AG09309 (cell line): Measurements from ENCODE around the gene AHCY.

ENCODE experiments used
- DNase-seq: peaks from one replicate; pipeline ENCODE4 v3.0.0-alpha.2; 2010; ENCODE audit warnings: low read depth
- H3K4me3 ChIP-seq: 2 replicates; pipeline ENCODE4 v1.5.1; 2011; ENCODE audit warnings: mild to moderate bottlenecking, low read depth, low read length, moderate library complexity; ENCODE audit not compliant: control insufficient read depth
- TF ChIP-seq, protein P1 (sequence below): IDR thresholded peaks from 2 replicates; pipeline ENCODE4 v1.5.1; 2011; ENCODE audit warnings: mild to moderate bottlenecking, low read depth, low read length, inconsistent platforms; ENCODE audit not compliant: insufficient read depth, control insufficient read depth; ENCODE audit errors: missing control alignments

The AHCY gene

DNA sequence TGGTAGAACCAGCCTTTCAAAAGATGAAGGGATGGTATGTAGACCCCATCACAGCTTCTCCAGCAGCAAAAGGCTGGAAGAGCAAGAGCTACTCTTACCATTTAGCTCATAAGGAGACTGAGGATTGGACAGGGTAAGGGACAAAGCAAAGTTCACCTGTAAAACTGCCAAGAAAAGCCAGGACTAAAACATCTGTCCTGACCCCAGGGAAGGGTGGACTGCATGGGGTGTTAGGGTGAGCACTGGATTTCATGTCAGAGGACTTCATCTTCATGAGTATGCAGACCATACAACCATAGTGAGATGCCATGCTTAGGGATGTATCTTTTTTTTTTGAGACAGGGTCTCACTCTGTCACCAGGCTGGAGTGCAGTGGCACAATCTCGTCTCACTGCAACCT lies 19.3 kb downstream of the AHCY start:
- TF ChIP-seq, protein P1, sequence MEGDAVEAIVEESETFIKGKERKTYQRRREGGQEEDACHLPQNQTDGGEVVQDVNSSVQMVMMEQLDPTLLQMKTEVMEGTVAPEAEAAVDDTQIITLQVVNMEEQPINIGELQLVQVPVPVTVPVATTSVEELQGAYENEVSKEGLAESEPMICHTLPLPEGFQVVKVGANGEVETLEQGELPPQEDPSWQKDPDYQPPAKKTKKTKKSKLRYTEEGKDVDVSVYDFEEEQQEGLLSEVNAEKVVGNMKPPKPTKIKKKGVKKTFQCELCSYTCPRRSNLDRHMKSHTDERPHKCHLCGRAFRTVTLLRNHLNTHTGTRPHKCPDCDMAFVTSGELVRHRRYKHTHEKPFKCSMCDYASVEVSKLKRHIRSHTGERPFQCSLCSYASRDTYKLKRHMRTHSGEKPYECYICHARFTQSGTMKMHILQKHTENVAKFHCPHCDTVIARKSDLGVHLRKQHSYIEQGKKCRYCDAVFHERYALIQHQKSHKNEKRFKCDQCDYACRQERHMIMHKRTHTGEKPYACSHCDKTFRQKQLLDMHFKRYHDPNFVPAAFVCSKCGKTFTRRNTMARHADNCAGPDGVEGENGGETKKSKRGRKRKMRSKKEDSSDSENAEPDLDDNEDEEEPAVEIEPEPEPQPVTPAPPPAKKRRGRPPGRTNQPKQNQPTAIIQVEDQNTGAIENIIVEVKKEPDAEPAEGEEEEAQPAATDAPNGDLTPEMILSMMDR: no peak
- H3K4me3 ChIP-seq: no peak overlapping the region
- no peak for DNase-seq

DNA sequence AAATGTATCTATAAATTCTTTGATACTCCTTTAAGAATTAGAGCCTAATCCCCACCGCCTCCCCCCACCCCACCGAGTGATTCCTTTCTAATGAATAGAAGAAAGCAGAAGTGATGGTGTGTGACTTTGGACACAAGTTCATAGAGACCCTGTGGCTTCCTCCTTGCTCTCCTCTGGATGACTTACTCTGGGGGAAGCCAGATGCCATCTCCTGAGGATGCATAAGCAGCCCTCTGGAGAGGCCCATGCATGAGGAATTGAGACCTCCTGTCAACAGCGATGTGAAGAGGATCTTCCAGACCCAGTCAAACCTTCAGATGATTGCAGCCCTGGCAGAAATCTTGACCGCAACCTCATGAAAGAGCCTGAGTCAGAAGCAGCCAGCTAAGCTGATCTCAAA lies 21.1 kb downstream of the AHCY start:
- no peak for DNase-seq
- H3K4me3 ChIP-seq: no peak overlapping the region
- TF ChIP-seq, protein P1: no peak

DNA sequence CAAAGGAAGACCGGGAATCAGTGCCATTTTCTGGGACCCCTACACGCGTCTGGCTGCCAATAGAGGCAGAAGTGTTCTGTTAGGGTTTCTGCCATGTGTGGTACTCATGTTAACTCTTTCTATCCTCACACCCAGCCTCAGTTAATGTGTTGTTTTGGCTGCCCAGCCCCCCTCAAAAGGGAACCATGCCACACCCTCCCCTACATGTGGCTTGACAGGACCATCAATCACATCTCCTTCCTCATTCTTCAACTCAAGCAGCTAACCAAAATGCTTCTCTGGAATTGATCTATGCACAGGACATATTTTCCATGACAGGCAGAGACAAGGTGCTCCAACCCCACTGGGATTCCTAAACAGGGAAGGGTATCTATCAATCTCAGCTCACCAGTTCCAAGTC lies 22.0 kb downstream of the AHCY start:
- no peak overlapping the region for H3K4me3 ChIP-seq
- TF ChIP-seq, protein P1: no peak
- DNase-seq: no peak

DNA sequence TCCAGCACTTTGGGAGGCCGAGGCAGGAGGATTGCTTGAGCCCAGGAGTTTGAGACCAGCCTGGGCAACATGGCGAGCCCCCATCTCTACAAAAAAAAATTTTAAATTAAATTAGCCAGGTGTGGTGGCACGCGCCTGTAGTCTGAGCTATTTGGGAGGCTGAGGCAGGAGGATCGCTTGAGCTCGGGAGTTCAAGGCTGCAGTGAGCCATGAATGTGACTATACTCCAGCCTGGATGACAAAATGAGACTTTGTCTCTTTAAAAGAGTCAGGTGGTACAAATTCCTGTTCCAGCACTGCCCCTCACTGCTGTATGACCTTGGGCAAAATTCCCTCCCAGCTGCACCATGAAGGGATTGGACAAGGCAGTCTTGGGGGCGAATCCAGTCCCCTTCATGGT lies 28.5 kb downstream of the AHCY start:
- H3K4me3 ChIP-seq: no peak overlapping the region
- no peak for DNase-seq
- TF ChIP-seq, protein P1: no peak

DNA sequence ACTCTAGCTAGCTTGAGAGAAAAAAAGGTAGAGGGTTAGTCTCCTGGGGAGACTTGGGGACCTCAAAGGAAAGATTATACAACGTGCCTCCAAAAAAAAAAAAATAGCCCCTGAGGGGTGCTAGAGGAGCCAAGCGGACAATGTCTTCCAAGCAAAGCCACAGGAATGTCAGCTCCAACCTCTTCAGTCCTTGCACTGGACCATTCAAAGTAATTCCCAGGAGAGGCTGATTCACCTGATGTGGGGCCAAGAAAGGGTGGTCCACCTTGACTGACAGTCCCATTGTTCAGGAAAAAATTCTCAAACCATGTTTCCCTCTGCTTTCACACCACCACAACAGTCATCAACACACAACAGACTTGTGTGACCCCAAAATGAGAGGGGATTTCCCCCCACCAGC lies 31.2 kb downstream of the AHCY start:
- TF ChIP-seq, protein P1: no peak
- no peak overlapping the region for H3K4me3 ChIP-seq
- peak; percentile 35 for DNase-seq

DNA sequence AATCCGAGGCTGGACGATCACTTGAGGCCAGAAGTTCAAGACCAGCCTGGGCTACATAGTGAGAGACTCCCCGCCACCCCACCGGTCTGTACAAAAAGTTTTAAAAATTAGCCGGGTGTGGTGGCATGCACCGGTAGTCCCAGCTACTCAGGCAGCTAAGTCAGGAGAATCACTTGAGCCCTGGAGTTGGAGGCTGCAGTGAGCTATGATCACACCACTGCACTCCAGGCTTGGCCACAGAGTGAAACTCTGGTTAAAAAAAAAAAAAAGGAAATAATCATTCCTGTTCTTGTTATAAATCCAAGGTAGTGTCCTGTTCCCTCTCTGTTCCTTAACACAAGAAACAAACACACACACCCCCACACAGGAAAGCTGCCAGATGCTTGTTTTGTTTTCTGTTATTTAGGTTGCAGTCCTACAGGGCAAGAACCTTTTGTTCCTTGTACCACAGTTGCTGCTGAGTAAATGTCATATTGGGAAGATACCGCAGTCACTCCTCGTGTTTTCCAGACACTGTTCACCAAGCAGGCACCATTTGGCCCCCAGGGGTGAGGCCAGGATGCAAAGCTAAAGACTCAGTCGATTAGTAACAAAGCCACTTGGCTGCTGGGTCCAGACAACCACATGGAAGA lies 33.0 kb downstream of the AHCY start:
- H3K4me3 ChIP-seq: no peak overlapping the region
- no peak for DNase-seq
- TF ChIP-seq, protein P1: no peak
